Astrocyte (in vitro differentiated cells and primary cell): Measurements from ENCODE around the gene UTP3.
"Not testable (repeated sequence)": the region's sequence is repeated elsewhere in the genome, so short reads cannot be mapped to it uniquely, and the experiment has no call there.

Experiments
- EZH2 ChIP-seq: IDR thresholded peaks from 2 replicates; pipeline ENCODE4 v1.6.1; 2012; ENCODE audit warnings: mild to moderate bottlenecking, low read length, inconsistent platforms; ENCODE audit not compliant: insufficient read depth
- TF ChIP-seq, protein P1 (sequence below): IDR thresholded peaks from 2 replicates; pipeline ENCODE4 v1.5.1; 2011; ENCODE audit warnings: low read depth, mild to moderate bottlenecking, inconsistent platforms, low read length, moderate library complexity; ENCODE audit not compliant: insufficient read depth

- TF ChIP-seq, protein P1, sequence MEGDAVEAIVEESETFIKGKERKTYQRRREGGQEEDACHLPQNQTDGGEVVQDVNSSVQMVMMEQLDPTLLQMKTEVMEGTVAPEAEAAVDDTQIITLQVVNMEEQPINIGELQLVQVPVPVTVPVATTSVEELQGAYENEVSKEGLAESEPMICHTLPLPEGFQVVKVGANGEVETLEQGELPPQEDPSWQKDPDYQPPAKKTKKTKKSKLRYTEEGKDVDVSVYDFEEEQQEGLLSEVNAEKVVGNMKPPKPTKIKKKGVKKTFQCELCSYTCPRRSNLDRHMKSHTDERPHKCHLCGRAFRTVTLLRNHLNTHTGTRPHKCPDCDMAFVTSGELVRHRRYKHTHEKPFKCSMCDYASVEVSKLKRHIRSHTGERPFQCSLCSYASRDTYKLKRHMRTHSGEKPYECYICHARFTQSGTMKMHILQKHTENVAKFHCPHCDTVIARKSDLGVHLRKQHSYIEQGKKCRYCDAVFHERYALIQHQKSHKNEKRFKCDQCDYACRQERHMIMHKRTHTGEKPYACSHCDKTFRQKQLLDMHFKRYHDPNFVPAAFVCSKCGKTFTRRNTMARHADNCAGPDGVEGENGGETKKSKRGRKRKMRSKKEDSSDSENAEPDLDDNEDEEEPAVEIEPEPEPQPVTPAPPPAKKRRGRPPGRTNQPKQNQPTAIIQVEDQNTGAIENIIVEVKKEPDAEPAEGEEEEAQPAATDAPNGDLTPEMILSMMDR = not testable (repeated sequence)
- not testable (repeated sequence) for TF ChIP-seq EZH2
These were observed 47.6 kb downstream of the UTP3 start for GRCh38 chr4:70735915-70736314.
